HepG2 (cell line): ENCODE data around the gene F7. TPM values are rescaled to one million over a fixed set of nuclear protein-coding genes. Genes with fewer than 3 reads are reported as not detected.
A peak's percentile ranks its signal among the peaks of the same experiment; 100 is the strongest.

Experiments
- JDP2 ChIP-seq: sonication (generic); formaldehyde crosslinking; IDR thresholded peaks from 2 replicates; pipeline ENCODE4 v1.8.1; 2022; ENCODE audit warnings: missing genetic modification reagents, borderline replicate concordance
- MLX ChIP-seq: IDR thresholded peaks from 2 replicates; pipeline ENCODE4 v1.6.1; 2016
- PRPF4 ChIP-seq: fragments of 200-400 bp; formaldehyde crosslinking; IDR thresholded peaks from 2 replicates; pipeline ENCODE4 v1.6.1; 2016; ENCODE audit warnings: low read length, low read depth; ENCODE audit not compliant: poor library complexity, severe bottlenecking
- STAT5B ChIP-seq: sonication (generic); formaldehyde crosslinking; IDR thresholded peaks from 2 replicates; pipeline ENCODE4 v1.4.0; 2020; ENCODE audit warnings: missing genetic modification reagents
- ZBTB40 ChIP-seq, 2 experiments: fragments of 450-650 bp in 1 of 2; sonication (generic) in 1 of 2; formaldehyde crosslinking in 1 of 2; IDR thresholded peaks; 2 replicates each; pipeline versions ENCODE4 v1.6.1 to v1.8.0; 2016 to 2022; ENCODE audit warnings: antibody characterized with exemption in 1 of 2, mild to moderate bottlenecking in 1 of 2, missing genetic modification reagents in 1 of 2
- ZBTB42 ChIP-seq: sonication (generic); formaldehyde crosslinking; IDR thresholded peaks from 2 replicates; pipeline ENCODE4 v1.5.0; 2020; ENCODE audit warnings: mild to moderate bottlenecking, missing genetic modification reagents
- ZC3H4 ChIP-seq: sonication (generic); formaldehyde crosslinking; IDR thresholded peaks from 2 replicates; pipeline ENCODE4 v1.4.0; 2020; ENCODE audit warnings: missing genetic modification reagents, borderline replicate concordance
- ZNF546 ChIP-seq: sonication (generic); formaldehyde crosslinking; conservative IDR thresholded peaks from 2 replicates; pipeline ENCODE4 v1.8.1; 2023; ENCODE audit warnings: mild to moderate bottlenecking, missing genetic modification reagents
- ZNF557 ChIP-seq: sonication (generic); formaldehyde crosslinking; IDR thresholded peaks from 2 replicates; pipeline ENCODE4 v1.4.0; 2020; ENCODE audit warnings: missing genetic modification reagents
- ZNF713 ChIP-seq: sonication (generic); formaldehyde crosslinking; IDR thresholded peaks from 2 replicates; pipeline ENCODE4 v1.4.0; 2020; ENCODE audit warnings: mild to moderate bottlenecking, missing genetic modification reagents
- ZNF737 ChIP-seq: sonication (generic); formaldehyde crosslinking; IDR thresholded peaks from 2 replicates; pipeline ENCODE4 v1.5.0; 2020; ENCODE audit warnings: missing genetic modification reagents, mild to moderate bottlenecking, borderline replicate concordance
- polyA plus RNA-seq, 8 experiments: library from polyadenylated mRNA; depleted of rRNA in 3 of 8; stranded (reverse) in 7 of 8; unstranded in 1 of 8; fragments of >200 nt; fragmentation: Illumina TruSeq in 4 of 8; extraction: Trizol in 4 of 8; gene quantifications; 2 replicates each; pipeline versions ENCODE4 v1.2.1 to v1.2.3, GENCODE V29; 2011 to 2016; ENCODE audit warnings: low read depth in 4 of 8, missing spikeins in 1 of 8, mixed read lengths in 1 of 8; ENCODE audit not compliant: insufficient read depth in 1 of 8
- total RNA-seq, 5 experiments: library from RNA; depleted of rRNA; stranded (reverse); fragments of >200 nt; fragmentation: Illumina TruSeq; extraction: Trizol; gene quantifications; 2 replicates each; pipeline ENCODE4 v1.2.3, GENCODE V29; 2016; ENCODE audit warnings: low read depth in 1 of 5
- TF ChIP-seq, protein P1 (sequence below): sonication (generic); formaldehyde crosslinking; IDR thresholded peaks from 2 replicates; pipeline ENCODE4 v1.8.1; 2022; ENCODE audit warnings: low read depth, mild to moderate bottlenecking, missing genetic modification reagents
- TF ChIP-seq, protein P2 (sequence below): IDR thresholded peaks from 2 replicates; pipeline ENCODE4 v1.6.1; 2016; ENCODE audit warnings: mild to moderate bottlenecking

F7 gene
- total and polyA plus RNA-seq, 2 of the 13 experiments (the other 11 are each of a cell fraction or from before 2014, with no cell fraction given) = 12.6 to 26.5 TPM

DNA sequence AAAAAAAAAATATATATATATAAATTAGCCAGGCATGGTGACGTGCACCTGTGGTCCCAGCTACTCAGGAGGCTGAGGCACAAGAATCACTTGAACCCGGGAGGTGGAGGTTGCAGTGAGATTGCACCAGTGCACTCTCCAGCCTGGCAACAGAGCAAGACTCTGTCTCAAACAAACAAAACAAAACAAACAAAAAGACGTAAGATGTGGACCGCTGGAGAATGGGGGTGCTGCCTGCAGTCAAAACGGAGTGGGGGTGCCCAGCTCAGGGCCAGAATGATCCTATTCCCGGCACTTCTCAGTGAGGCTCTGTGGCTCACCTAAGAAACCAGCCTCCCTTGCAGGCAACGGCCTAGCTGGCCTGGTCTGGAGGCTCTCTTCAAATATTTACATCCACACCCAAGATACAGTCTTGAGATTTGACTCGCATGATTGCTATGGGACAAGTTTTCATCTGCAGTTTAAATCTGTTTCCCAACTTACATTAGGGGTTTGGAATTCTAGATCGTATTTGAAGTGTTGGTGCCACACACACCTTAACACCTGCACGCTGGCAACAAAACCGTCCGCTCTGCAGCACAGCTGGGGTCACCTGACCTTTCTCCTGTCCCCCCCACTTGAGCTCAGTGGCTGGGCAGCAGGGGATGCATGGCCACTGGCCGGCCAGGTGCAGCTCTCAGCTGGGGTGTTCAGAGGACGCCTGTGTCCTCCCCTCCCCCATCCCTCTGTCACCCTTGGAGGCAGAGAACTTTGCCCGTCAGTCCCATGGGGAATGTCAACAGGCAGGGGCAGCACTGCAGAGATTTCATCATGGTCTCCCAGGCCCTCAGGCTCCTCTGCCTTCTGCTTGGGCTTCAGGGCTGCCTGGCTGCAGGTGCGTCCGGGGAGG, at the start of gene F7 (continued):
- TF ChIP-seq, protein P1, sequence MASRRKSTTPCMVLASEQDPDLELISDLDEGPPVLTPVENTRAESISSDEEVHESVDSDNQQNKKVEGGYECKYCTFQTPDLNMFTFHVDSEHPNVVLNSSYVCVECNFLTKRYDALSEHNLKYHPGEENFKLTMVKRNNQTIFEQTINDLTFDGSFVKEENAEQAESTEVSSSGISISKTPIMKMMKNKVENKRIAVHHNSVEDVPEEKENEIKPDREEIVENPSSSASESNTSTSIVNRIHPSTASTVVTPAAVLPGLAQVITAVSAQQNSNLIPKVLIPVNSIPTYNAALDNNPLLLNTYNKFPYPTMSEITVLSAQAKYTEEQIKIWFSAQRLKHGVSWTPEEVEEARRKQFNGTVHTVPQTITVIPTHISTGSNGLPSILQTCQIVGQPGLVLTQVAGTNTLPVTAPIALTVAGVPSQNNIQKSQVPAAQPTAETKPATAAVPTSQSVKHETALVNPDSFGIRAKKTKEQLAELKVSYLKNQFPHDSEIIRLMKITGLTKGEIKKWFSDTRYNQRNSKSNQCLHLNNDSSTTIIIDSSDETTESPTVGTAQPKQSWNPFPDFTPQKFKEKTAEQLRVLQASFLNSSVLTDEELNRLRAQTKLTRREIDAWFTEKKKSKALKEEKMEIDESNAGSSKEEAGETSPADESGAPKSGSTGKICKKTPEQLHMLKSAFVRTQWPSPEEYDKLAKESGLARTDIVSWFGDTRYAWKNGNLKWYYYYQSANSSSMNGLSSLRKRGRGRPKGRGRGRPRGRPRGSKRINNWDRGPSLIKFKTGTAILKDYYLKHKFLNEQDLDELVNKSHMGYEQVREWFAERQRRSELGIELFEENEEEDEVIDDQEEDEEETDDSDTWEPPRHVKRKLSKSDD (CRISPR knock-in tag) = no peak
- no peak for TF ChIP-seq ZBTB40 (IDR thresholded peaks at IDR 0.05)
- 0 out of 2 replicates have a peak, but pooled peaks have one; percentile 18 for TF ChIP-seq ZBTB40 (CRISPR knock-in tag; IDR thresholded peaks at IDR 0.05)
- TF ChIP-seq ZBTB42 (CRISPR knock-in tag) = 0 out of 2 replicates have a peak, but pooled peaks have one; percentile 66
- no peak for TF ChIP-seq STAT5B
- TF ChIP-seq, protein P2, sequence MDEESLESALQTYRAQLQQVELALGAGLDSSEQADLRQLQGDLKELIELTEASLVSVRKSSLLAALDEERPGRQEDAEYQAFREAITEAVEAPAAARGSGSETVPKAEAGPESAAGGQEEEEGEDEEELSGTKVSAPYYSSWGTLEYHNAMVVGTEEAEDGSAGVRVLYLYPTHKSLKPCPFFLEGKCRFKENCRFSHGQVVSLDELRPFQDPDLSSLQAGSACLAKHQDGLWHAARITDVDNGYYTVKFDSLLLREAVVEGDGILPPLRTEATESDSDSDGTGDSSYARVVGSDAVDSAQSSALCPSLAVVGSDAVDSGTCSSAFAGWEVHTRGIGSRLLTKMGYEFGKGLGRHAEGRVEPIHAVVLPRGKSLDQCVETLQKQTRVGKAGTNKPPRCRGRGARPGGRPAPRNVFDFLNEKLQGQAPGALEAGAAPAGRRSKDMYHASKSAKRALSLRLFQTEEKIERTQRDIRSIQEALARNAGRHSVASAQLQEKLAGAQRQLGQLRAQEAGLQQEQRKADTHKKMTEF (CRISPR knock-in tag) = peak; percentile 90
- peak; percentile 63; the same call in 1 of the 2 replicates for TF ChIP-seq MLX (CRISPR knock-in tag)
- TF ChIP-seq JDP2 (CRISPR knock-in tag) = no peak
- TF ChIP-seq ZNF557 = no peak
- no peak for TF ChIP-seq ZNF713 (CRISPR knock-in tag)
- TF ChIP-seq ZNF737 (CRISPR knock-in tag) = 0 out of 2 replicates have a peak, but pooled peaks have one; percentile 31
- TF ChIP-seq ZNF546 = peak; percentile 79; the same call in 1 of the 2 replicates
- TF ChIP-seq PRPF4 = peak; percentile 59
- no peak for TF ChIP-seq ZC3H4
